Omental fat pad (tissue), 4 donors: ENCODE results near the gene LPP. TPM values are rescaled to one million over a fixed set of nuclear protein-coding genes. Genes with fewer than 3 reads are reported as not detected.

Experiments used
- ATAC-seq: fragments of 150-250 bp; one replicate; pipeline ENCODE4 v1.9.1; 2016; ENCODE audit warnings: mild to moderate bottlenecking, moderate library complexity; ENCODE audit not compliant: low FRiP score
- DNase-seq: peaks from one replicate; pipeline ENCODE4 v3.0.0-alpha.2; 2019; ENCODE audit warnings: low spot score
- CTCF ChIP-seq, 3 donors: fragments of 450-650 bp; IDR thresholded peaks; one replicate each; pipeline ENCODE4 v1.5.1; 2016 to 2017; ENCODE audit warnings: antibody characterized with exemption in 3 of 3, mild to moderate bottlenecking in 3 of 3, moderate library complexity in 2 of 3
- total RNA-seq, 4 donors: library from RNA; depleted of rRNA; stranded (reverse); fragments of >200 nt; gene quantifications; one replicate each; pipeline ENCODE4 v1.1.0, GENCODE V29; 2016

Gene LPP
- total RNA-seq, 4 donors from 2014 or later = 113 to 302 (median 126) TPM

GRCh38 chr3:188327433-188327832 lies 173.5 kb downstream of the LPP start:
- DNase-seq (no peak), ATAC-seq (peak; percentile 25)
- TF ChIP-seq CTCF (IDR thresholded peaks at IDR 0.05) = no peak

GRCh38 chr3:188330138-188330537 lies 176.2 kb downstream of the LPP start:
- no peak for ATAC-seq
- DNase-seq = no peak
- no peak for TF ChIP-seq CTCF (IDR thresholded peaks at IDR 0.05)

GRCh38 chr3:188331166-188331565 lies 177.2 kb downstream of the LPP start:
- ATAC-seq = no peak
- TF ChIP-seq CTCF (IDR thresholded peaks at IDR 0.05) = no peak
- DNase-seq = no peak

- ATAC-seq (no peak), DNase-seq (no peak)
- TF ChIP-seq CTCF (IDR thresholded peaks at IDR 0.05) = no peak
Observed at GRCh38 chr3:188332085-188332484, 178.1 kb downstream of the LPP start.

- no peak for TF ChIP-seq CTCF (IDR thresholded peaks at IDR 0.05)
- no peak for ATAC-seq
- no peak for DNase-seq
Observed at GRCh38 chr3:188335656-188336055, 181.7 kb downstream of the LPP start.

- no peak for TF ChIP-seq CTCF (IDR thresholded peaks at IDR 0.05)
- ATAC-seq = no peak
- no peak for DNase-seq
Observed at GRCh38 chr3:188336178-188336577, 182.2 kb downstream of the LPP start.

- no peak for ATAC-seq
- no peak for DNase-seq
- no peak for TF ChIP-seq CTCF (IDR thresholded peaks at IDR 0.05)
Observed at GRCh38 chr3:188337232-188337631, 183.3 kb downstream of the LPP start.
